NCI-H526 (cell line): ENCODE measurements around the gene CNKSR3.
A peak's percentile ranks its signal among the peaks of the same experiment; 100 is the strongest.

Source experiments
- DNase-seq, 2 experiments: peaks; one replicate each; lab custom pipeline; 2025; lab: John Stamatoyannopoulos, UW

Gene CNKSR3

DNA sequence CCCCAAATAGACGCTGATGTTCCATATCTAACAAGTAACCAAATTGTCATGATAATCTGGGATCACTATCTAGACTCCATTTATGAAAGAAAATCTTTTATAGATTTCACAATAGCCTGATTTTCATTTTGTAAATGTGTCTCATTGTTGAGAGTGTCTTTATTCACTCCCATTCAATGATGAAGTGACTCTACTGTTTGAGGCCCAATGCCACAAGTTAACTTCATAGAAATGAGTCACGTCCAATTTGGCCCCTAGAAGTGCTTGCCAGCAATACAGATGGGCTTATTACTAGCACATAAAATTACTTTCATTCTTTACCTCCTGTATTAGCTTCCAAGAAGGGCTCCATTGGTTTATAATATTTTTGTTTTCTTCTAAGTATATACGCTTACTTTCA, 160.2 kb downstream of the CNKSR3 start:
- no peak for DNase-seq

DNA sequence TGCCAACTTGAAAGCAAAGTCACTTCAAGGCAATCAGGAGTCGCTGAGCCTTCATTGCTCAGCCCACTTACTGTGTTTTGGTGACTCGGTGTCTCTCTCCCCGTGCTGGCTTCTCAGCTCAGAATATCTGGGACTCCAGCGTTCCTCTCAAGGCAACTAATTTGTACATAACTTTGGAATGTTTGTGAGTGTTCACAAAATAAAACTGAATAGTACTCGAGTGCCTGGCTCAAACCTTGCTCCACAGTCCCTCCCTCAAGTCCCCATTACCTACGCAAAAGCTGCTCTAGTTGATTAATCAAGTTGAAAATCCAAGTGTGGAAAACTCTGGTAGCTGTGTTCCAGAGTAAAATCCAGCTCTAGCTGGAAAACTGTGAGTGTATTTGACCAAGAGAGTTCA, 162.5 kb downstream of the CNKSR3 start:
- DNase-seq, result no peak

DNA sequence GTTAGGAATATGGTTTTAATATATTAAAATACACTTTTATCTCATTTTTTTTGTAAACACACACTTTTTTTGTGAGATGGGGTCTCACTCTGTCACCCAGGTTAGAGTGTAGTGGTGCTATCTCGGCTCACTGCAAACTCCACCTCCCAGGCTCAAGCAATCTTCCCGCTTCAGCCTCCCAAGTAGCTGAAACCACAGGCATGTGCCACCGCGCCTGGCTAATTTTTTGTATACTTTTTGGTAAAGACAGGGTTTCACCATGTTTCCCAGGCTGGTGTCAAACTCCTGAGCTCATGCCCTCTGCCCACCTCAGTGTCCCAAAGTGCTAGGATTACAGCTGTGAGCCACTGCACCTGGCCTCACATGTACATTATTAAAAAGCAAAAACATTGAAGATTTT, 164.7 kb downstream of the CNKSR3 start:
- DNase-seq, result no peak

DNA sequence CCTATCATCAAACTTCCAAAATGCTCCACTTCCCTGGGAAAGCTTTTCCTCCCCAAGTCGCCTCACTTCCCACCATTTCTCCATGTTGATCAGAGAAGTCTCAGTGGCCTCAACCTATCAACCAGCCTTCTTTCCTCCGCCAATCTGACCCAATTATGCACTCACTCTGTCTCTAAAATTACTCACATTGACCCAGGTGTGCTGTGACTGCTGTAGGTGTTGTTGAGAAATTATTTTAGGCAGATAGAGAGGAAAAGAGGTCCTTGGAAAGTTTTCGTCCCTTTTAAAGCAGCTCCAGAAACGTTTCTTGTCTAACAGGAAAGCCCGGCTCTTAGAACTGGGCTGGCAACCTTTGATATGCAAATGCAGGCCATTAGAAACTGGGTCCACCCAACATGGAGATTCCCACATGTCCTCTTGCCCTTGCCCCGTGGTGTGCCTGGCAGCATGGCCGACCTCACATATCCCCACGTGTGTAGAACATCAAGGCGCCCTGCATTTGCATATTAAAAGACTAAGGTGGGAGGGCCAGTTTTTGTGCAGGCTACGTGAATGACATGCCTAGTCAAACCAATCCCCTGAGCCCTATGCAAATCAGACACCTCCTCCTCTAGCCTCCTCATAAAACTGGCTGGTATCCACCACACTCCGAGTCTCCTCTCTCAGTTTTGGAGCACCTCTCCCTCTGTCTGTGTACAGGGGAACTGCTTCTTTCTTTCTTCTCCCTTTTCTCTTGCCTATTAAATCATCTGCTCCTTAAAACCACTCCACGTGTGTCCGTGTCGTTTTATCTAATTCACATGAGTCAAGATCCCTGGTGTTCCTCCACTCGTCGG, 166.8 kb downstream of the CNKSR3 start:
- DNase-seq, result peak; percentile 97

DNA sequence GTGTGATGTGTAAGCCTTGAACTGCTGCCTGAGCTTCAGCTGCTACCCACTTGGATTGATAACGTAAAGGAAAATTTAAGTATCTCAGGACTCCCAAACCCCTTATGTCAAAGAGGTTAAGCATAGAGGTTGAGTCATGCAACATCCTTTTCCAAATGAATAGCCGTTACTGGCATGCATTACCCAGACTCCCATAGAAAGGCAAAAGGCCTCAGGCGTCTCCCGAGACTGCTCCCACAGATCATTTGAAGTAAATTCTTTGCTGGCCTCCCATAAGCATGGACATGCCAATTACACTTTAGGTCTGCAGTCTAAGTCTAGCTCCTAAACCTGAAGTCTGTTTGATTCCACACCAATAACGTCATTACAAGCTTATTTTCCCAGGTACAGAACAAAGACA, 168.6 kb downstream of the CNKSR3 start:
- DNase-seq, result no peak

DNA sequence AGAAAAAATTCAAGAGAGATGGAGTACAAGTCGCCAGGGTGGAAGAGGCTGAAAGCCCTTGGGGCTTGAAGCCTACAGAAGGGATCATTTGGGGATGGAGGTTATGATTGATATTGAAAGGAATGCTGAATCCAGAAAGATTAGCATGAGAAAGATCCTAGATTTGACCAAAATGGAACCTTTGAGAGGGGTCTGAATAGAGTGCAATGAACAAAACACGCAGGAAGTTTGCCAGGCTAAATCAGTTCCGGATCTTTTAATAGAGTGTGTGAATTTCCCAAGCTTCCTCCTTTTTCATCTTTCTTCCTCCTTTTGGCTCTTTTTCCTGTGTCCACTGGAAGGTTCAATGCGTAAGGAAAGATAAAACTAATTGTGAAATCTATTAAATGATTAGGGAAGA, 169.1 kb downstream of the CNKSR3 start:
- DNase-seq, result no peak
